Lung (tissue), 13 donors: ENCODE data around the gene PLEKHN1. TPM values are rescaled to one million over a fixed set of nuclear protein-coding genes. Genes with fewer than 3 reads are reported as not detected.

ENCODE experiments used
- ATAC-seq: fragments of 200-7000 bp; cut with Tn5 transposase; one replicate; pipeline ENCODE4 v1.9.1; 2020; ENCODE audit warnings: moderate number of reproducible peaks; ENCODE audit not compliant: insufficient read depth, low FRiP score
- DNase-seq, 3 donors: peaks; one replicate each; pipeline ENCODE4 v3.0.0-alpha.2; 2013 to 2017
- H3K27ac ChIP-seq, 2 donors: one replicate each; pipeline ENCODE4 v1.5.1; 2013; ENCODE audit warnings: mild to moderate bottlenecking in 2 of 2, moderate library complexity in 2 of 2, control low read depth in 1 of 2, inconsistent platforms in 1 of 2, low read depth in 1 of 2, low read length in 1 of 2
- H3K27me3 ChIP-seq, 3 donors: one replicate each; pipeline ENCODE4 v1.5.1; 2013; ENCODE audit warnings: low read length in 2 of 3; ENCODE audit not compliant: control insufficient read depth in 3 of 3, insufficient read depth in 3 of 3
- H3K36me3 ChIP-seq, 4 donors: one replicate each; pipeline ENCODE4 v1.5.1; 2013; ENCODE audit warnings: low read length in 4 of 4, mild to moderate bottlenecking in 1 of 4, moderate library complexity in 1 of 4; ENCODE audit not compliant: control insufficient read depth in 4 of 4, insufficient read depth in 4 of 4
- H3K4me1 ChIP-seq, 5 donors: one replicate each; pipeline ENCODE4 v1.5.1; 2013; ENCODE audit warnings: low read length in 5 of 5, mild to moderate bottlenecking in 2 of 5, moderate library complexity in 1 of 5; ENCODE audit not compliant: control insufficient read depth in 5 of 5, insufficient read depth in 5 of 5
- H3K4me3 ChIP-seq: one replicate; pipeline ENCODE4 v1.5.1; 2013; ENCODE audit warnings: mild to moderate bottlenecking, control low read depth, moderate library complexity
- H3K9ac ChIP-seq, 2 donors: one replicate each; pipeline ENCODE4 v1.5.1; 2013; ENCODE audit warnings: low read length in 2 of 2, control low read depth in 1 of 2; ENCODE audit not compliant: insufficient read depth in 1 of 2
- H3K9me3 ChIP-seq, 4 donors: one replicate each; pipeline ENCODE4 v1.5.1; 2013; ENCODE audit warnings: low read length in 3 of 4, mild to moderate bottlenecking in 1 of 4, moderate library complexity in 1 of 4; ENCODE audit not compliant: control insufficient read depth in 4 of 4, insufficient read depth in 3 of 4
- CTCF ChIP-seq: IDR thresholded peaks from 2 replicates; pipeline ENCODE4 v1.5.1; 2012; ENCODE audit warnings: mild to moderate bottlenecking; ENCODE audit errors: control extremely low read depth, extremely low read depth
- WGBS, 2 donors: extraction: QIAGEN DNeasy Blood & Tissue Kit; methylation state at CpG; one replicate each; pipeline ENCODE4 v1.1.7; 2013; 5-methylcytosine and 5-hydroxymethylcytosine counted together
- polyA plus RNA-seq, 2 donors: library from polyadenylated mRNA; stranded (reverse); fragments of 200-250 nt; gene quantifications; one replicate each; pipeline ENCODE4 v1.2.1, GENCODE V29; 2013
- small RNA-seq: library from RNA; depleted of rRNA; stranded (forward); fragments of <200 nt; gene quantifications from one replicate; pipeline ENCODE3, GENCODE V24; 2014; ENCODE audit warnings: low replicate concordance
- total RNA-seq, 2 donors: library from RNA; depleted of rRNA in 1 of 2; stranded (reverse); fragments of >200 nt in 1 of 2; gene quantifications; one replicate each; pipeline ENCODE4 v1.2.1, GENCODE V29; 2014 to 2021
- donor health status: control.
- donor health status: control.
- donor health status: Bipolar disorder and iron deficiency.
- donor health status: healthy.
- donor health status: DM: yes; HTN: yes; CAD: no.

The PLEKHN1 gene
- total and polyA plus RNA-seq, 4 donors: 2.0 to 5.1 (median 2.4) TPM

DNA sequence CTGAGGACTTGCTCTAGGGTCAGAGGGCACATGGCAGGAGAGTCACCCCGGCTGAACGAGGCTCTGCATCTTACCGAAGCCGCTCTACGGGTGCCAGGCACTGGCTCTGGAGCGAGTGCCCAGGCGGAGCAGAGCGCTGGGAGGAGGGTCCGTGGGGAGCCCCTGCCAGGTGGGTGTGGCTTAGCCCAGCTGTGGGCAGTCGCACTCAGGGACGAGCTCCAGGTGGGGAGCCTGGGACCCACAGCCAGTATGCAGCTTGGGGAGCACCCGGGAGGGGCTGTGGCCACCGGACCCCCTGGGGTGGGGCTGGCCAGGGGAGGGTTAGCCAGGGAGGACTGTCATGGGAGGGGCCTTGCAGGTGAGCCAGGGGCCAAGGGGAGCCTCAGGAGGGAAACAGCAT is 57.4 kb downstream of the PLEKHN1 start:
- ATAC-seq (no peak), DNase-seq (peak in 1 of 3 donors; percentile 29)
- no peak overlapping the region for H3K9ac ChIP-seq
- TF ChIP-seq CTCF: no peak
- H3K9me3 ChIP-seq: no peaks in the 10 kb centered on the region
- no peak overlapping the region for H3K4me3 ChIP-seq
- H3K36me3 ChIP-seq: peaks cover 0 to 1% (median 0%) of the 10 kb centered on the region in 4 donors
- peaks cover 0 to 38% (median 29%) of the 10 kb centered on the region in 5 donors for H3K4me1 ChIP-seq
- WGBS, 2 donors: 60 to 74% methylated on average over 13 of the region's 13 CpGs
- peak overlapping the region in 1 of 2 donors; percentile 84 for H3K27ac ChIP-seq
- H3K27me3 ChIP-seq: no peaks in the 10 kb centered on the region

DNA sequence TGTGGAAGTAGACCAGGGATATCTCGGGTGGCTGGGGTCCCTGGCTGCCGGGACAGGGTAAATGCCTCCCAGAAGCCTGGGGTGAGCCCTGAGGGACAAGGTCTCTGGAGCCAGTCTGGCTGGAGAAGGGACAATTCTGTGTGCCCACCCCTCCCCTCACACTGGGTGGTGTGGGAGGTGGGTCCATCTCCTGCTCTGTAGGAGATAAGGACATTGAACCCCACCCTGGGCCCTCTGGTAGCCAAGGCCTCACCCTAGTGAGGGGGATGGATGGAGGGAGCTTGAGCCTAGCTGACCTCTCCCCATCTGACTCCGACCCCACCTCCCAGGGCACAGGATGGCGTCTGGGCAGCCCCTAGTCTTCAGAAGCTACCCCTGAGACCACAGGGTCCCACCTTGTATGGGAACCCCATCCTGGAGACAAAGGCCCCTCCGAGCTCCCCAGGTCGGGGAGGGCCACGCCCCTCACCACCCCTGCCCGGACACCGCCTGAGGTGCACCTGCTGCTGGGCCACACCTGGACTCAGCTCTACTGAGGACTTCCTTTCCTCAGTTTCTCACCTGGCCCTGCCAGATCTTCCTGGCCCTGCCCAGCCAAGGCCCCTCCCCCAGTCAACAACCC is 58.0 kb downstream of the PLEKHN1 start:
- no peak for TF ChIP-seq CTCF
- H3K27ac ChIP-seq: peak overlapping the region in 1 of 2 donors; percentile 84
- H3K4me3 ChIP-seq: no peak overlapping the region
- ATAC-seq (no peak), DNase-seq (no peak)
- no peaks in the 10 kb centered on the region for H3K9me3 ChIP-seq
- WGBS, 2 donors: 66 to 89% methylated on average over 8 to 9 of the region's 9 CpGs
- H3K36me3 ChIP-seq: peaks cover 0 to 1% (median 0%) of the 10 kb centered on the region in 4 donors
- peak overlapping the region in 1 of 2 donors; percentile 19 for H3K9ac ChIP-seq
- no peaks in the 10 kb centered on the region for H3K27me3 ChIP-seq
- peaks cover 0 to 35% (median 29%) of the 10 kb centered on the region in 5 donors for H3K4me1 ChIP-seq

DNA sequence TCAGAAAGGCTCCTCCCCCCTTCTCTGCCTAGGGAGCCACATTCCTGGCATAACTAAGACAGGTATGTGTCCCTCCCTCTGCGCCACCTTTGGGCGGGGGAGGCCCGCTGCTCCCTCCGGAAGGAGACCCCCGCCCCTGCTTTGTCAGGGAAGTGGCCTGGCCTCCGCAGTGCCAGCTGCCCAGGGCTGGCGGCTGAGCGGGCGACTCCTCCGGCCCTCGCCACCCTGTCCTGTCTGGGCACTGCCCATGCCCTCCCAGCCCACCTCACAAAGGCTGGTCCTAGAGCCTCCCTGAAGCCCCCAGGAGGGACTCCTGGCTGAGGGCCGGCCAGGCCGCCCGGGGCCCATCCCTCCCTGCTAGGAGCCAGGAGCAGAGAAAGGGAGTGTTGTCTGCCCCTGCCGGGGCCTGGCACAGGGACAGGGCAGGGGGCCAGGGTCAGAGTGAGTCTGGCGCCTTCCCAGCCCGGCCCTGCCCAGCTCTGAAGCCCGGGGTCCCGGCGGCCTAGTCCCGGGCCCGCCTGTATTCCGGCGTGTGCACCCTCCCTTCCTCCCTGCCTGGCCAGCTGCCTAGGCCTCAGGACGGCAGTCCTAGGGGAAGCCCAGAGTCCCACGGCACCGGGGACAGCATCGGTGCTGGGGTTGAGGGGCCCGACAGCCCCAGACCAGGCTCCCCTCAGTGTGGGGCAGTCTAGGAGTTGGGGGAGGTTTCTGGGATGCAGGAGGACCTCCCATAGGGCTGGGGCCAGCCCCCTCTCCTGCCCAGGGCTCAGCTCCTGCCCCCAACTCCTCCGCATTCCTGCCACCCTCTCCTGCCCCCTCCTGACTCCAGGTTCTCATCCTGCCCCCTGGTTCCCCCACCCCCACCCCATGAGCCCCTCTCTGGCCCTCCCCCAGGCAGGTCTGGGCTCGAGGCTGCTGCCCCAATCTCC is 58.8 kb downstream of the PLEKHN1 start:
- WGBS, 2 donors: 38 to 74% methylated on average over 27 to 31 of the region's 31 CpGs

More for the DNA sequence above, 58.8 kb downstream of the PLEKHN1 start:
- Histone ChIP-seq H3K36me3 (peaks cover 0 to 1% (median 0%) of the 10 kb centered on the region in 4 donors), H3K27ac (peak overlapping the region in 1 of 2 donors; percentile 84), H3K4me1 (peaks cover 0 to 35% (median 29%) of the 10 kb centered on the region in 5 donors), H3K27me3 (no peaks in the 10 kb centered on the region), H3K4me3 (peak overlapping the region; percentile 2), H3K9ac (no peak overlapping the region), H3K9me3 (no peaks in the 10 kb centered on the region)
- DNase-seq: peak; percentile 61 to 83 (median 80)
- ATAC-seq: peak; percentile 51
- TF ChIP-seq CTCF: no peak

Small RNA genes lying within 50 kb of the gene (small RNA-seq; reads per million reads assigned to genes)
- not detected for gene AL645608.3

Other genes starting within 250 kb of the PLEKHN1 start
- gene SAMD11, start 42.6 kb upstream of the PLEKHN1 start, total RNA-seq: 10 to 100 TPM in 1 of 2 donors, 1 to 10 TPM in 1; 7.8 to 26.3 TPM
- 1 to 10 TPM; 3.7 to 3.8 TPM for gene SAMD11, start 42.6 kb upstream of the PLEKHN1 start, polyA plus RNA-seq
- gene NOC2L, start 7.2 kb upstream of the PLEKHN1 start, total RNA-seq: 10 to 100 TPM; 39.0 to 74.2 TPM
- 10 to 100 TPM; 61.2 to 86.6 TPM for gene NOC2L, start 7.2 kb upstream of the PLEKHN1 start, polyA plus RNA-seq
- gene KLHL17, start 5.9 kb upstream of the PLEKHN1 start, total RNA-seq: 10 to 100 TPM in 1 of 2 donors, 1 to 10 TPM in 1; 10.0 to 15.1 TPM
- gene KLHL17, start 5.9 kb upstream of the PLEKHN1 start, polyA plus RNA-seq: 10 to 100 TPM; 10.9 to 15.2 TPM
- under 1 TPM in 1 of 2 donors, not detected in 1; 0.15 TPM for gene PERM1, start 15.6 kb downstream of the PLEKHN1 start, total RNA-seq
- under 1 TPM; 0.06 to 0.45 TPM for gene PERM1, start 15.6 kb downstream of the PLEKHN1 start, polyA plus RNA-seq
- 10 to 100 TPM; 13.5 to 47.9 TPM for gene HES4, start 33.6 kb downstream of the PLEKHN1 start, total RNA-seq
- 10 to 100 TPM; 16.6 to 37.7 TPM for gene HES4, start 33.6 kb downstream of the PLEKHN1 start, polyA plus RNA-seq
- 10 to 100 TPM; 12.7 to 53.6 TPM for gene ISG15, start 47.0 kb downstream of the PLEKHN1 start, total RNA-seq
- gene ISG15, start 47.0 kb downstream of the PLEKHN1 start, polyA plus RNA-seq: 100 to 1,000 TPM; 208 to 234 TPM
- gene AGRN, start 53.6 kb downstream of the PLEKHN1 start, total RNA-seq: 100 to 1,000 TPM; 103 to 124 TPM
- 10 to 100 TPM; 30.7 to 67.4 TPM for gene AGRN, start 53.6 kb downstream of the PLEKHN1 start, polyA plus RNA-seq
- 1 to 10 TPM in 1 of 2 donors, under 1 TPM in 1; 0.54 to 2.4 TPM for gene RNF223, start 107.8 kb downstream of the PLEKHN1 start, total RNA-seq
- 1 to 10 TPM in 1 of 2 donors, under 1 TPM in 1; 0.57 to 2.3 TPM for gene RNF223, start 107.8 kb downstream of the PLEKHN1 start, polyA plus RNA-seq
- 10 to 100 TPM in 1 of 2 donors, 1 to 10 TPM in 1; 9.9 to 19.2 TPM for gene C1orf159, start 149.6 kb downstream of the PLEKHN1 start, total RNA-seq
- gene C1orf159, start 149.6 kb downstream of the PLEKHN1 start, polyA plus RNA-seq: 10 to 100 TPM in 1 of 2 donors, 1 to 10 TPM in 1; 9.5 to 16.7 TPM
- gene TTLL10, start 207.4 kb downstream of the PLEKHN1 start, total RNA-seq: 10 to 100 TPM in 1 of 2 donors, 1 to 10 TPM in 1; 4.8 to 19.7 TPM
- gene TTLL10, start 207.4 kb downstream of the PLEKHN1 start, polyA plus RNA-seq: 1 to 10 TPM; 3.7 to 4.3 TPM
- gene TNFRSF18, start 240.1 kb downstream of the PLEKHN1 start, total RNA-seq: 1 to 10 TPM; 2.7 to 4.0 TPM
- 1 to 10 TPM; 1.8 to 2.1 TPM for gene TNFRSF18, start 240.1 kb downstream of the PLEKHN1 start, polyA plus RNA-seq
- gene TNFRSF4, start 247.7 kb downstream of the PLEKHN1 start, total RNA-seq: 1 to 10 TPM; 3.6 to 5.3 TPM
- gene TNFRSF4, start 247.7 kb downstream of the PLEKHN1 start, polyA plus RNA-seq: 10 to 100 TPM in 1 of 2 donors, 1 to 10 TPM in 1; 8.5 to 11.3 TPM